ENCODE measurements around the gene PPARG. TPM values are rescaled to one million over a fixed set of nuclear protein-coding genes. Genes with fewer than 3 reads are reported as not detected.
"Not testable (repeated sequence)": the region's sequence is repeated elsewhere in the genome, so short reads cannot be mapped to it uniquely, and the experiment has no call there.

Gene PPARG
- total RNA-seq = 40.1 and 43.6 TPM in 2 replicates

DNA sequence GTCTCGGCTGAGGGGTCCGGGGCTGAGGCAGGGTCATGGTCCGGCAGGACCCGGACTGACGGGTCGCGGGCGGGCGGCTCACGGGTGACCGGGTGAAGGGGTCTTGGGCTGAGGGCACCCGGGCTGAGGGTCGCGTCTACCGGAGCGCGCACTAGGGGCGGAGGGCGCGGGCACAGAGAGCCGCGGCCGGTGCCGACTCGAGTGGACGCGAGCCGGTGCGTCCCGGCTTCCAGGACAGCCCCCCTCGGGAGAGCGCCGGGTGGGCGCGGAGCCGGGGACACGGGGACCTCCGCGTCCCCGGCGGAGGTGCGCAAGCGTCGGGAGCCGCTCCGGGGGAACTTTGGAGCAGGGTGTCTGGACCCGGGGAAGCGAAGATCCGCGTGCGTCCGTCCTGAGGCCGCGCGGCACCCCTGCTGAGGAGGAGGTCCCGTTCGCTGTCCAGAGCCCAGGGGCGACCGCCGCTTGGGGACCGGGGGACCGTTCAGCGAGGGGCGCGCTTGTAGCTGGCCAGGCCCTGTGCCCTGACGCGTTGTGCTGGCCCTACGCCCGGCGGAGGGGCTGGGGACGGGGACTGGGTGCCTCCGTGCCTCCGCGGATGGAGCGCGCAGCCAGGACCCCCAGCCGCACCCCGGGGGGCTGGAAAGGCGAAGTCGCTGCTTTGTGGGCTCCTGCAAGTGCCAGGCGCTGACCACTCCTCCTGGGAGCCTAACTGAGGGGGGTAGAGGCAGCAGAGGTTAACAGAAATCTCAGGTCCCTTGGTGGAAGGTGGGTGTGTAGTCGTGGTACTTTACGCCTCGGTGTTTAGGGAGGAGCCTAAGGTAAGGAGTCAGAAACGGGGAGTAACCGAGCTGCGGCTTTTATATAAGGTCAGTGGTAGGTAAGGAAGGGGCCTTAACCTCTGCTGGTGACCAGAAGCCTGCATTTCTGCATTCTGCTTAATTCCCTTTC is at the start of gene PPARG:
PPARG (plus strand) TSS at position 889 of the 948 bp plus-strand sequence. CDS start 90,642 bp downstream, outside the sequence.
- Mint-ChIP-seq H3K36me3 (ENCODE audit: low read depth) (no peaks in the 10 kb centered on the region), H3K4me3 (ENCODE audit: low read depth) (peak within 1 kb of the TSS; percentile 77), H3K27me3 (ENCODE audit: low read depth) (peaks cover 31% of the 10 kb centered on the region), H3K27ac (peak within 1 kb of the TSS; percentile 46), H3K4me1 (ENCODE audit: low read depth) (peaks cover 24% of the 10 kb centered on the region), H3K9me3 (no peaks in the 10 kb centered on the region)
- intact Hi-C loops (cut with micrococcal nuclease) = loop anchor here (1.0 to 5.0 kb wide), 6 partner anchors 94 to 194 kb away; partner anchors contain the start of gene TSEN2
- DNase-seq (ENCODE audit: low spot score) = no peak

DNA sequence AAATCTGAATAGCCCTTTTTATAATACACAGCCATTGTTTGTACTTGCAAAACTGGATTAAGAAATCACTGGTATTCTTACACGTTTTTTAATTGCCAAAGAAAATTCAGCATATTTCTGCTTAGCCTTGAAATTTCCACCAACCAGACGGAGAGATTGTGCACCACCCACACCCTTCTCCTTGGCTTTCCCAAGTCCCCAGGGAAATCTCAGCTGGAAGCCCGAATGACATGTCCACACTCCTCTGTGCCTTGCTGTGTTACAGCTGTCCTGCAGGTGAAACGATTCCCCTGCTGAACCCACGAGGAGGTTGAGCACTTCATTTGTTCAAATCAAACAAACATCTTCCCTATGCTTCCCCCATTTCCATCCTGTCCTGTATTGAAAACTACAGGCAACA is 49.6 kb upstream of the PPARG start:
- H3K27ac Mint-ChIP-seq = no peak overlapping the region
- intact Hi-C loops (cut with micrococcal nuclease) = no loop called here
- DNase-seq (ENCODE audit: low spot score) = no peak
- H3K27me3 Mint-ChIP-seq (ENCODE audit: low read depth) = peaks cover 8% of the 10 kb centered on the region
- H3K4me3 Mint-ChIP-seq (ENCODE audit: low read depth) = no peak overlapping the region
- no peaks in the 10 kb centered on the region for H3K36me3 Mint-ChIP-seq (ENCODE audit: low read depth)
- peaks cover under 1% of the 10 kb centered on the region for H3K9me3 Mint-ChIP-seq
- peaks cover 4% of the 10 kb centered on the region for H3K4me1 Mint-ChIP-seq (ENCODE audit: low read depth)

GRCh38 chr3:12242772-12243171 is 46.1 kb upstream of the PPARG start:
- peaks cover 8% of the 10 kb centered on the region for H3K9me3 Mint-ChIP-seq
- H3K36me3 Mint-ChIP-seq (ENCODE audit: low read depth) = no peaks in the 10 kb centered on the region
- peaks cover 10% of the 10 kb centered on the region for H3K27me3 Mint-ChIP-seq (ENCODE audit: low read depth)
- H3K4me3 Mint-ChIP-seq (ENCODE audit: low read depth) = no peak overlapping the region
- H3K27ac Mint-ChIP-seq = no peak overlapping the region
- peaks cover 13% of the 10 kb centered on the region for H3K4me1 Mint-ChIP-seq (ENCODE audit: low read depth)
- no peak for DNase-seq (ENCODE audit: low spot score)
- intact Hi-C loops (cut with micrococcal nuclease) = no loop called here

GRCh38 chr3:12246497-12247163 is 42.2 kb upstream of the PPARG start:
- H3K27ac Mint-ChIP-seq = no peak overlapping the region
- no peaks in the 10 kb centered on the region for H3K36me3 Mint-ChIP-seq (ENCODE audit: low read depth)
- H3K4me1 Mint-ChIP-seq (ENCODE audit: low read depth) = peaks cover 13% of the 10 kb centered on the region
- H3K9me3 Mint-ChIP-seq = peaks cover 30% of the 10 kb centered on the region
- intact Hi-C loops (cut with micrococcal nuclease) = no loop called here
- no peak for DNase-seq (ENCODE audit: low spot score)
- H3K27me3 Mint-ChIP-seq (ENCODE audit: low read depth) = peaks cover 14% of the 10 kb centered on the region
- H3K4me3 Mint-ChIP-seq (ENCODE audit: low read depth) = no peak overlapping the region

DNA sequence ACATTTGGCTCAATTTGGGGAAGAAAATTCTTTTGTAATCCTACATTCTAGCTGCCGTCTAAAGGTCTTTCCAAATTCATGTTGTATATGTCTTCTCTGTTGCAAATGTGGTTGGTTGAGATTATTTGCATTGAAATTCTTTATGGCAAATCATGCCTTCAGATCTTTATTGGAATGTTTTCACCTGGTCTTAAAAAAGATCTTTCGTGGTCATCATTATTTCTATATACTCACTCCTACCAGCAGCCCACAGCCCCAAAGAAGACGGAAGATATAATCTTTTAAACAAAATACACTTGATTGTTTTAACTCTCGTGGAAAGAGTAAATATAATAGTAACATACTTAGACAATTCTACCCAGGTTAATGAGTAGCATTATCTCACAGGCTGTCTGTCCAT is 41.5 kb upstream of the PPARG start:
- no peak for DNase-seq (ENCODE audit: low spot score)
- Mint-ChIP-seq H3K27me3 (ENCODE audit: low read depth) (peaks cover 14% of the 10 kb centered on the region), H3K36me3 (ENCODE audit: low read depth) (no peaks in the 10 kb centered on the region), H3K4me3 (ENCODE audit: low read depth) (no peak overlapping the region), H3K4me1 (ENCODE audit: low read depth) (peaks cover 13% of the 10 kb centered on the region), H3K27ac (no peak overlapping the region), H3K9me3 (peaks cover 30% of the 10 kb centered on the region)
- intact Hi-C loops (cut with micrococcal nuclease) = no loop called here

DNA sequence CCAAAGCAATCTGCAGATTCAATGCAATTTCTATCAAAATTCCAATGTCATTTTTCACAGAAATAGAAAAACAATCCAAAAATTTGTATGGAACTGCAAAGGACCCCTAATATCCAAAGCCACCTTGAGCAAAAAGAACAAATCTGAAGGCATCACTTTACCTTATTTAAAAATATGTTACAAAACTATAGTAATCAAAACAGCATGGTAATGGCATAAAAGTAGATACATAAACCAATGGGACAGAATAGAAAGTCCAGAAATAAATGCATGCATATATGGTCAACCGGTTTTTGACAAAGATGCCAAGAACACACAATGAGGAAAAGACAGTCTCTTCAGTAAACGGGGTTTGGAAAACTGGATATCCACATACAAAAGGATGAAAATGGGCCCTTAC is 39.4 kb upstream of the PPARG start:
- Mint-ChIP-seq H3K9me3 (peaks cover 30% of the 10 kb centered on the region), H3K36me3 (ENCODE audit: low read depth) (no peaks in the 10 kb centered on the region), H3K27me3 (ENCODE audit: low read depth) (peaks cover 14% of the 10 kb centered on the region), H3K4me3 (ENCODE audit: low read depth) (no peak overlapping the region), H3K4me1 (ENCODE audit: low read depth) (peaks cover 13% of the 10 kb centered on the region), H3K27ac (no peak overlapping the region)
- intact Hi-C loops (cut with micrococcal nuclease) = no loop called here
- DNase-seq (ENCODE audit: low spot score) = no peak

DNA sequence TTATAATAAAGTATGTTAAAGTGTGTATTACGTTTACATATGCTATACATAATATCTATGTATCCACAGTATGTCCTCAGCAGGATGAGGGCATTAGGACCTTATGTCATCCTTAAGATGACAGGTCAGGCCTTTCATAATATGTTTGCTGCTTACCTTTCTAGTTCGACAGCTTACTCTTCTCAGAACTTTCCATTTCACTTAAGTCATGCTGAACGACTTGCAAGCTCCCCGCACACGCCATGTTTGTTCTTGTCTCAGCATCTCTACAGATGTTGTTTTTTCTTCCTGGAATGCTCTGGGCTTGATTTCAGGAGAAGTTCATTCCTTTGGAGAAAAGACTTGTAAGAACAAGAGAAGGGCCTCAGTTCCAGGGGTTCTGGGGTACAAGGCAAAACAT is 36.0 kb upstream of the PPARG start:
- peaks cover 22% of the 10 kb centered on the region for H3K9me3 Mint-ChIP-seq
- no peaks in the 10 kb centered on the region for H3K36me3 Mint-ChIP-seq (ENCODE audit: low read depth)

GRCh38 chr3:12253516-12254343 is 35.1 kb upstream of the PPARG start:
- Mint-ChIP-seq H3K4me1 (ENCODE audit: low read depth) (no peaks in the 10 kb centered on the region), H3K4me3 (ENCODE audit: low read depth) (no peak overlapping the region), H3K36me3 (ENCODE audit: low read depth) (no peaks in the 10 kb centered on the region), H3K27me3 (ENCODE audit: low read depth) (peaks cover 17% of the 10 kb centered on the region), H3K9me3 (peaks cover 21% of the 10 kb centered on the region), H3K27ac (no peak overlapping the region)
- DNase-seq (ENCODE audit: low spot score) = no peak
- intact Hi-C loops (cut with micrococcal nuclease) = no loop called here

More for the DNA sequence above, 36.0 kb upstream of the PPARG start:
- no peaks in the 10 kb centered on the region for H3K4me1 Mint-ChIP-seq (ENCODE audit: low read depth)
- intact Hi-C loops (cut with micrococcal nuclease) = no loop called here
- no peak overlapping the region for H3K4me3 Mint-ChIP-seq (ENCODE audit: low read depth)
- no peak for DNase-seq (ENCODE audit: low spot score)
- H3K27me3 Mint-ChIP-seq (ENCODE audit: low read depth) = peaks cover 17% of the 10 kb centered on the region
- H3K27ac Mint-ChIP-seq = no peak overlapping the region

DNA sequence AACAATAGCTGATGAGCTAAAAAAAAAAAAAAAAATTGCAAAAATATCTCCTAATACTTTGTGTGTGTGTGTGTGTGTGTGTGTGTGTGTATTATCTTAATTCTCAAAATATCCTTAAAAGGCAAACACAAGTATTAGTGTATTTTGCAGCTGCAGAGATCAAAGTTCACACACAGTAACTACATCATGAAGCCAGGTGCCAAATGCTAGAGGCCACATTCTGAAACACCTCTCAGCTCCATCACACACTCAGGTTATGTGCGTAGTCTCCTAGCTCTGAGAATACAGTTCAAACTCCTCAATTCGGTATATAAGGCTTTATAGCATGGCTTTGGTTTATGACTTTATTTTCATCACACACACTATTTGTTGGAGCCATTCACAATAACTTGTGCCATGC is 33.5 kb upstream of the PPARG start:
- intact Hi-C loops (cut with micrococcal nuclease) = no loop called here
- Mint-ChIP-seq H3K4me1 (ENCODE audit: low read depth) (no peaks in the 10 kb centered on the region), H3K9me3 (peaks cover 5% of the 10 kb centered on the region), H3K4me3 (ENCODE audit: low read depth) (no peak overlapping the region), H3K27ac (no peak overlapping the region), H3K36me3 (ENCODE audit: low read depth) (no peaks in the 10 kb centered on the region), H3K27me3 (ENCODE audit: low read depth) (peaks cover 13% of the 10 kb centered on the region)
- no peak for DNase-seq (ENCODE audit: low spot score)

DNA sequence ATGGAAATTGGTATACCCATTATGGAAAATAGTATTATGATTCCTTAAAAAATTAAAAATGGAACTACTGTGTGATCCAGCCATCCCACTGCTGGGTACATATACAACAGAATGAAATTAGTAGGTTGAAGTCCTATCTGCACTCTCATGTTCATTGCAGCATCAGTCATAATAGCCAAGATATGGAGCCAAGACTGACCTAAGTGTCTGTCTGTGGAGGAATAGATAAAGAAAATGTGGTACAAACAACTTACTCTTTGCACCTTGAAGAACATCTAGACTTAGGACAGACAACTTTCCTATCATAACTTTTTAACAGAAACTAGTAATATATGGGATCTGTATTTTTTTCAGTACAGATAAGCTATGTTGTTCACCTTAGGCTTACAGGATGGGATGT is 30.0 kb upstream of the PPARG start:
- no peak overlapping the region for H3K4me3 Mint-ChIP-seq (ENCODE audit: low read depth)
- intact Hi-C loops (cut with micrococcal nuclease) = no loop called here
- H3K9me3 Mint-ChIP-seq = no peaks in the 10 kb centered on the region
- peaks cover 18% of the 10 kb centered on the region for H3K27me3 Mint-ChIP-seq (ENCODE audit: low read depth)
- H3K36me3 Mint-ChIP-seq (ENCODE audit: low read depth) = no peaks in the 10 kb centered on the region
- no peak for DNase-seq (ENCODE audit: low spot score)
- H3K4me1 Mint-ChIP-seq (ENCODE audit: low read depth) = no peaks in the 10 kb centered on the region
- H3K27ac Mint-ChIP-seq = no peak overlapping the region

DNA sequence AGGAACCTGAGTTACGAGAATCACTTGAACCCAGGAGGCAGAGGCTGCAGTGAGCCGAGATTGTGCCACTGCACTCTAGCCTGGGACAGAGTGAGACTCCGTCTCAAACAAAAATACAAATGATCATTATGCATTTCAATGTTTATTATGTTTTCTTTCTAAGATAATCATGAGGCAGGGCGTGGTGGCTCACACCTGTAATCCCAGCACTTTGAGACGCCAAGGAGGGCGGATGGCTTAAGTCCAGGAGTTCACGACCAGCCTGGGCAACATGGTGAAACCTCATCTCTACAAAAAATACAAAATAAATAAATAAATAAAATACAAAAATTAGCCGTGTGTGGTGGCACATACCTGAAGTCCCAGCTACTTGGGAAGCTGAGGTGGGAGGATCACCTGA is 26.7 kb upstream of the PPARG start:
- H3K36me3 Mint-ChIP-seq (ENCODE audit: low read depth); H3K27ac Mint-ChIP-seq; H3K4me3 Mint-ChIP-seq (ENCODE audit: low read depth); H3K9me3 Mint-ChIP-seq; DNase-seq (ENCODE audit: low spot score); H3K4me1 Mint-ChIP-seq (ENCODE audit: low read depth); intact Hi-C loops (cut with micrococcal nuclease): not testable (repeated sequence)
- H3K27me3 Mint-ChIP-seq (ENCODE audit: low read depth) = peaks cover 31% of the 10 kb centered on the region

DNA sequence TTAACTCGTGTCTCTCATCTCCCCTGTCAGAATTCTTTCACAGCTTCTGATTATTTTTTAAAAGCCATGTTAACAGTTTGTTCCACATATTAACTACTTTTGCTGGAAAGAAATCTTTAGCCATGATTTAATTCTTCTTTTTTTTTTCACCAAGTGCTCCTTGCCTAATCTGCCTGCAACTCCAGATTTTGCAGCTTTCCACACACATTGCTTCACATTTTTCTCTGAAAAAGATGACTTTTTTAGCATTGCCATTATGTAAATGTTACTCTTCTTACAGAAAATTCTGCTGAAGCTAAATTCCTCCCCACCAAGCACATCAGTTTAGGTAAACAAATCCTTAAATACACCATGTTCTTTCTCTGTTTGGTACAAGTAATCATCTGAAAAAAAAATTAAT is 23.4 kb upstream of the PPARG start:
- no peak for DNase-seq (ENCODE audit: low spot score)
- H3K27ac Mint-ChIP-seq = no peak overlapping the region

More for the DNA sequence above, 23.4 kb upstream of the PPARG start:
- Mint-ChIP-seq H3K36me3 (ENCODE audit: low read depth) (no peaks in the 10 kb centered on the region), H3K4me1 (ENCODE audit: low read depth) (no peaks in the 10 kb centered on the region), H3K27me3 (ENCODE audit: low read depth) (peaks cover 34% of the 10 kb centered on the region), H3K4me3 (ENCODE audit: low read depth) (no peak overlapping the region), H3K9me3 (no peaks in the 10 kb centered on the region)
- intact Hi-C loops (cut with micrococcal nuclease) = no loop called here
